Measurements from ENCODE around the gene TTLL9. TPM values are rescaled to one million over a fixed set of nuclear protein-coding genes. Genes with fewer than 3 reads are reported as not detected.

The TTLL9 gene
- total and polyA plus RNA-seq, 8 donors, result 0.14 to 1.4 (median 0.35) TPM; not detected in 1

DNA sequence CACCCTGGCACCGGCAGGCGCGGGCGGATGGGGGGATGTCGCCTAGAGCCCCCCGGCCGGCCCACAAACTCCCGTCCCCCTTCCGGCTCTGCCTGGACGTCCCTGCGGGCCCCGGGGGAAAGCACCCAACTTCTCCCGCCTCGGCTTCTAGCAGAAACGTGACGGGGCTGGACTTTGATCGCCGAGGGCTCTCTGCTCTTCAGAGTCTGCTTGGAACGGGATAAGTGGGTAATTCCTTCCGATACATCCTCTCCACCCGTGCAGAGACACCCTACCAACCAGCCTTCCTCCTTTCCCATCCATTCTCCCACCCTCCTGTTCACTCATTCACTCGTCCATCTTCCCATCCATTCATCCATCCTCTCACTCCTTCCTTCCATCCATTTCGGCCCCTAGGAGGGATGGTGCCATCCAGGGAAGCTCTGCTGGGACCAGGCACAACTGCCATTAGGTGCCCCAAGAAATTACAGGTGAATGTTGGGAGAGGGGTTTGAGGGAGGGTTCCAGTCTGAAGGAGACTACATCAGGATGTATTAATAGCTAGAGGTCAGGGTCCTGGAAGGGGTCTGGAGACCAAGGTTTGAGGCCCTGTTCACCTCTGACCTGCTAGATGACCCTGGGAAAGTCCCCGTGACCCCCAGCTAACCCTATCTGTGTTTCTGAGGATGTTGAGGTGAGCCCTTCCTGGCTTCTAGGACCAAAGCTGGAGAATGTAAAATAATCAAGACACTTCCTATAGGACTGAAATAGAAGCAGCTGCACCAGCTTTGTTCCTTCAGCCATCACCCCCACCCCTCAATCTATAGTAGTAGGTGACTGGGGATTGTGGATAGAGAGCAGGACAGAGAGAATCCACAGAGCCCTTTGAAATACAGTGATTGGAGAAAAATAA, 538 bp downstream of the TTLL9 start:
- intact Hi-C loops (cut with DNase I), result no loop called here
- Histone ChIP-seq H3K4me1 (no peaks in the 10 kb centered on the region), H3K4me3 (peak overlapping the region; percentile 55 to 82 (median 73)), H3K27ac (peak overlapping the region in 2 of 4 donors; percentile 20 to 35), H3K27me3 (no peaks in the 10 kb centered on the region), H3K36me3 (no peaks in the 10 kb centered on the region), H3K9me3 (no peaks in the 10 kb centered on the region)
- FAIRE-seq, result no peak
- no peak for TF ChIP-seq CTCF (IDR thresholded peaks at IDR 0.05)
- no peak for DNase-seq
- 8 to 10% methylated on average over 18 to 24 of the region's 24 CpGs for WGBS, 2 donors
- peak; percentile 58 to 68 (median 60) for ATAC-seq

GRCh38 chr20:31871618-31871954, 1.2 kb downstream of the TTLL9 start:
- intact Hi-C loops (cut with DNase I), result no loop called here
- WGBS, 2 donors, result 98 to 100% methylated on average over 1 of the region's 1 CpG

GRCh38 chr20:31872406-31872805, 2.0 kb downstream of the TTLL9 start:
- DNase-seq (no peak), FAIRE-seq (no peak)
- no peak overlapping the region for H3K4me3 ChIP-seq

More at GRCh38 chr20:31871618-31871954, 1.2 kb downstream of the TTLL9 start:
- FAIRE-seq (no peak), DNase-seq (no peak), ATAC-seq (no peak)
- Histone ChIP-seq H3K4me3 (no peak overlapping the region), H3K36me3 (no peaks in the 10 kb centered on the region), H3K27me3 (no peaks in the 10 kb centered on the region), H3K4me1 (no peaks in the 10 kb centered on the region), H3K27ac (no peak overlapping the region), H3K9me3 (no peaks in the 10 kb centered on the region)
- no peak for TF ChIP-seq CTCF (IDR thresholded peaks at IDR 0.05)

GRCh38 chr20:31875671-31876070, 5.2 kb downstream of the TTLL9 start:
- WGBS, 2 donors, result 78 to 82% methylated on average over 2 of the region's 2 CpGs
- no peak for DNase-seq
- no peak for ATAC-seq
- Histone ChIP-seq H3K36me3 (no peaks in the 10 kb centered on the region), H3K27me3 (no peaks in the 10 kb centered on the region), H3K4me1 (no peaks in the 10 kb centered on the region), H3K4me3 (no peak overlapping the region), H3K9me3 (no peaks in the 10 kb centered on the region), H3K27ac (no peak overlapping the region)
- TF ChIP-seq CTCF (IDR thresholded peaks at IDR 0.05), result no peak
- intact Hi-C loops (cut with DNase I), result no loop called here
- FAIRE-seq, result no peak

More at GRCh38 chr20:31872406-31872805, 2.0 kb downstream of the TTLL9 start:
- no peaks in the 10 kb centered on the region for H3K4me1 ChIP-seq
- H3K27ac ChIP-seq, result no peak overlapping the region
- no peaks in the 10 kb centered on the region for H3K9me3 ChIP-seq
- no peak for ATAC-seq
- intact Hi-C loops (cut with DNase I), result no loop called here
- H3K36me3 ChIP-seq, result no peaks in the 10 kb centered on the region
- WGBS, 2 donors, result 81 to 86% methylated on average over 6 of the region's 6 CpGs
- H3K27me3 ChIP-seq, result no peaks in the 10 kb centered on the region
- no peak for TF ChIP-seq CTCF (IDR thresholded peaks at IDR 0.05)

GRCh38 chr20:31877684-31878083, 7.2 kb downstream of the TTLL9 start:
- Histone ChIP-seq H3K4me3 (no peak overlapping the region), H3K27ac (no peak overlapping the region), H3K9me3 (no peaks in the 10 kb centered on the region), H3K36me3 (no peaks in the 10 kb centered on the region), H3K27me3 (no peaks in the 10 kb centered on the region), H3K4me1 (no peaks in the 10 kb centered on the region)
- FAIRE-seq (no peak), DNase-seq (no peak), ATAC-seq (no peak)
- TF ChIP-seq CTCF (IDR thresholded peaks at IDR 0.05), result no peak
- intact Hi-C loops (cut with DNase I), result no loop called here
